ENCODE data around the gene IRAG1. TPM values are rescaled to one million over a fixed set of nuclear protein-coding genes. Genes with fewer than 3 reads are reported as not detected.
A peak's percentile ranks its signal among the peaks of the same experiment; 100 is the strongest.

The IRAG1 gene
- total RNA-seq, 2 donors from 2014 or later = 3.5 to 18.7 TPM

DNA sequence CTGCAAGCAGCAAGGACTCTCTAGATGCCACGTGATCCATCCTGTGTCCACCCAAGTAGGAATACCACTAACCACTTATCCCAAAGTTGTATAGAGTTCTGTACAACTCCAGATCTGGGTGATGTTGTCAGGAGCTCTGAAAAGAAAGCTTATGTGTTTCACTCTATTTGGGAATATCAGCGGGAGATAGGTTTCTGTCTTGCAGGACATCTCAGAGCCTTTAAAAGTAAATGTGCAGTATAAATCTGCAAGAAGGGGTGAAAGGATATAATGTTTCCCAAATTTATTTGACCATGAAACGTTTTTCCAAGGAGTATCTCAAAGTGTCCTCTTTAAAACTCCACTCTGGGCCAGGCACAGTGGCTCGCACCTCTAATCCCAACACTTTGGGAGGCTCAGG is 13.9 kb downstream of the IRAG1 start:
- intact Hi-C loops (cut with DNase I) = no loop called here
- no peaks in the 10 kb centered on the region for H3K36me3 ChIP-seq
- no peak overlapping the region for H3K4me3 ChIP-seq
- no peaks in the 10 kb centered on the region for H3K9me3 ChIP-seq
- H3K27me3 ChIP-seq = no peaks in the 10 kb centered on the region
- TF ChIP-seq, protein P1, sequence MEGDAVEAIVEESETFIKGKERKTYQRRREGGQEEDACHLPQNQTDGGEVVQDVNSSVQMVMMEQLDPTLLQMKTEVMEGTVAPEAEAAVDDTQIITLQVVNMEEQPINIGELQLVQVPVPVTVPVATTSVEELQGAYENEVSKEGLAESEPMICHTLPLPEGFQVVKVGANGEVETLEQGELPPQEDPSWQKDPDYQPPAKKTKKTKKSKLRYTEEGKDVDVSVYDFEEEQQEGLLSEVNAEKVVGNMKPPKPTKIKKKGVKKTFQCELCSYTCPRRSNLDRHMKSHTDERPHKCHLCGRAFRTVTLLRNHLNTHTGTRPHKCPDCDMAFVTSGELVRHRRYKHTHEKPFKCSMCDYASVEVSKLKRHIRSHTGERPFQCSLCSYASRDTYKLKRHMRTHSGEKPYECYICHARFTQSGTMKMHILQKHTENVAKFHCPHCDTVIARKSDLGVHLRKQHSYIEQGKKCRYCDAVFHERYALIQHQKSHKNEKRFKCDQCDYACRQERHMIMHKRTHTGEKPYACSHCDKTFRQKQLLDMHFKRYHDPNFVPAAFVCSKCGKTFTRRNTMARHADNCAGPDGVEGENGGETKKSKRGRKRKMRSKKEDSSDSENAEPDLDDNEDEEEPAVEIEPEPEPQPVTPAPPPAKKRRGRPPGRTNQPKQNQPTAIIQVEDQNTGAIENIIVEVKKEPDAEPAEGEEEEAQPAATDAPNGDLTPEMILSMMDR (IDR thresholded peaks at IDR 0.05) = no peak
- no peak overlapping the region for H3K9ac ChIP-seq (ENCODE audit: low read depth in 2 of 2, low read length in 2 of 2)
- DNase-seq = no peak
- H3K27ac ChIP-seq = no peak overlapping the region
- H3K4me1 ChIP-seq = no peaks in the 10 kb centered on the region

DNA sequence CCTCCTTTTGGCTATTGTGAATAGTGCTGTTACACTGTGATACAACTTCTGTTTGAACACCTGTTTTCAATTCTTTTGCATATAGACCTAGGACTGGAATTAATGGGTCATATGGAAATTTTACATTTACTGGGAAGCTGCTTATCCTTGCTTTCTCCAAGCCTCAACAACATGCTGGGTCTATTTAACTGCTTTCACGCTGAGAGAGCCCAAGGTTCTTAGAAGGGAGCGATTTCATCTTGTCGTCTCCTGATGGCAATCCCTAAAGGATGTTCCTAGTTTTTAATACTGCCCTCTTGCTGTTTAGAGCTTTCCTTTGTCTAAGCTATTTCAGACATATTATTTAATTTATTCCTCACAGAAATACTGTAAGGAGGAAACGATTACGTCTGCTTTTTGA is 15.5 kb downstream of the IRAG1 start:
- intact Hi-C loops (cut with DNase I) = no loop called here
- Histone ChIP-seq H3K4me1 (peaks cover 5% of the 10 kb centered on the region), H3K36me3 (no peaks in the 10 kb centered on the region), H3K9ac (ENCODE audit: low read depth in 2 of 2, low read length in 2 of 2) (no peak overlapping the region), H3K4me3 (no peak overlapping the region), H3K27me3 (no peaks in the 10 kb centered on the region), H3K27ac (no peak overlapping the region), H3K9me3 (no peaks in the 10 kb centered on the region)
- TF ChIP-seq, protein P1 (IDR thresholded peaks at IDR 0.05) = no peak
- DNase-seq = no peak

DNA sequence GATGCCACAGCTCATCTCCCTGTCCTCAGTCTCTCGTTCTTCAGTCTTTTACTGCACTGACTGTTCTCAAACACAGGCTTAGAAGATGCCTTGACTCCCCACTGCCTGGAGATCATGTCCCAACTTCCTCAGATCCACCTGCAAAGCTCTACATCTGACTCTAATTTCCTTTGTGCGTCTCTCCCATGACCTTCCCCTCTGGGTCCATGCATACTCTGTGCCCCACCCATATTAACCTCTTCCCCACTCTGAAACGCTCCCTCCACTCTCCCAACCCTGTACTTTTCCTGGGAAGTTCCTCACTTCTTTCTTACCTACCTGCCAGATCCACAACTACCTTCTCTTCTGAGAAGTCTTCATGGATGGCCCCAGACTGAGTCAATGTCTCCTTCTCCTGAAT is 16.6 kb downstream of the IRAG1 start:
- H3K27ac ChIP-seq = no peak overlapping the region
- intact Hi-C loops (cut with DNase I) = no loop called here
- DNase-seq = no peak

DNA sequence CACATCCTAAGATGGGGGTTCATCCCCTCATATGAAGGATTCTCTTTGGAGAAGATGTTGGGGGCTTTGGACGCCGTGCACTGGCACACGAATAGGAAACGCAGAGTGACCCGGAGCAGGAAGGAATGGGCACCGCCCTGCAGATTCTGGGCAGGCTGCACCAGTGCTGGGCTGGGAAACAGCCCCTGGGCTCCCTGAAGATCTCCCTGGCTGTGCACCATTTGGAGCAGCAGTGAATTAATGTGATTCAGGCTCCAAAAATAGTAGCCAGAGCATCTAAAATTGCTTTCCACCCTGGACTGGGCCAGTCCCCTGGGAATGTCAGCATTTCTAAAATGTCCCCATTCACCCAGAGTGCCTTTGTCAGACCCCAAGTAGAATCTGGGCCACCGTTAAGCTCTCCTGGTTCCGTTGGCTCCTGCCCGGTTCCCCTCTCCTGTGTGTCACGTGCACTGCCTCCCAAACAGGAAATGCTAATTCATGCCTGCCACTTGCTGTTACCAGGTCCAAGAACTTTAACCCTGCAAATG is 18.6 kb downstream of the IRAG1 start:
- intact Hi-C loops (cut with DNase I) = no loop called here
- Histone ChIP-seq H3K4me3 (no peak overlapping the region), H3K4me1 (peaks cover 5% of the 10 kb centered on the region), H3K27me3 (no peaks in the 10 kb centered on the region), H3K9me3 (no peaks in the 10 kb centered on the region), H3K27ac (peak overlapping the region; percentile 39), H3K36me3 (no peaks in the 10 kb centered on the region), H3K9ac (ENCODE audit: low read depth in 2 of 2, low read length in 2 of 2) (no peak overlapping the region)
- DNase-seq = no peak
- TF ChIP-seq, protein P1 (IDR thresholded peaks at IDR 0.05) = no peak

More for the DNA sequence above, 16.6 kb downstream of the IRAG1 start:
- no peaks in the 10 kb centered on the region for H3K27me3 ChIP-seq
- no peak overlapping the region for H3K9ac ChIP-seq (ENCODE audit: low read depth in 2 of 2, low read length in 2 of 2)
- no peak overlapping the region for H3K4me3 ChIP-seq
- TF ChIP-seq, protein P1 (IDR thresholded peaks at IDR 0.05) = no peak
- peaks cover 5% of the 10 kb centered on the region for H3K4me1 ChIP-seq
- H3K36me3 ChIP-seq = no peaks in the 10 kb centered on the region
- H3K9me3 ChIP-seq = no peaks in the 10 kb centered on the region

DNA sequence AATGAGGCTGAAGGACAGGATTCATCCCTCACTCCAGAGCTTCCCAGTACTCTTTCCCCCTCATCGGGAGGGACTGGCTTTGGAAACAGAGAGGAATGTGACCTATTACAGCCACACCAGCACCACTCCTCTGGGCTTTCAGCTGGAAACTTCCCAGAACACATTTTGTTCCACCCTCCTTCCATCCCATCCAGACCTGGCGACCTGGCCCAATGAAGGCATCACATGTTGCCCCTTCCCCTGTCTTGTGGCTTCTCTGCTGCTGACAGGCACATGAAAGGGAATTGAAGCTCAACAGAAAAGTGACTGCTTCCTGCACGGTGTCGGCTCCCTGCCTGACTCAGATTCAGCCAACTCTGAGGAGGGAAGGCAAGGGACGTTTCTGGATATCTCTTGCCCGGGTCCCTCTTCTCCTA is 19.1 kb downstream of the IRAG1 start:
- Histone ChIP-seq H3K4me3 (no peak overlapping the region), H3K27ac (peak overlapping the region; percentile 39), H3K4me1 (peaks cover 5% of the 10 kb centered on the region), H3K27me3 (no peaks in the 10 kb centered on the region), H3K9ac (ENCODE audit: low read depth in 2 of 2, low read length in 2 of 2) (peak overlapping the region in 1 of 2 donors; percentile 48), H3K9me3 (no peaks in the 10 kb centered on the region), H3K36me3 (no peaks in the 10 kb centered on the region)
- TF ChIP-seq, protein P1 (IDR thresholded peaks at IDR 0.05) = no peak
- intact Hi-C loops (cut with DNase I) = no loop called here
- no peak for DNase-seq
